ENCODE results near the gene PTPN5. TPM values are rescaled to one million over a fixed set of nuclear protein-coding genes. Genes with fewer than 3 reads are reported as not detected.

The PTPN5 gene
- total RNA-seq, 1 experiment from 2014 or later, result 1.4 TPM

DNA sequence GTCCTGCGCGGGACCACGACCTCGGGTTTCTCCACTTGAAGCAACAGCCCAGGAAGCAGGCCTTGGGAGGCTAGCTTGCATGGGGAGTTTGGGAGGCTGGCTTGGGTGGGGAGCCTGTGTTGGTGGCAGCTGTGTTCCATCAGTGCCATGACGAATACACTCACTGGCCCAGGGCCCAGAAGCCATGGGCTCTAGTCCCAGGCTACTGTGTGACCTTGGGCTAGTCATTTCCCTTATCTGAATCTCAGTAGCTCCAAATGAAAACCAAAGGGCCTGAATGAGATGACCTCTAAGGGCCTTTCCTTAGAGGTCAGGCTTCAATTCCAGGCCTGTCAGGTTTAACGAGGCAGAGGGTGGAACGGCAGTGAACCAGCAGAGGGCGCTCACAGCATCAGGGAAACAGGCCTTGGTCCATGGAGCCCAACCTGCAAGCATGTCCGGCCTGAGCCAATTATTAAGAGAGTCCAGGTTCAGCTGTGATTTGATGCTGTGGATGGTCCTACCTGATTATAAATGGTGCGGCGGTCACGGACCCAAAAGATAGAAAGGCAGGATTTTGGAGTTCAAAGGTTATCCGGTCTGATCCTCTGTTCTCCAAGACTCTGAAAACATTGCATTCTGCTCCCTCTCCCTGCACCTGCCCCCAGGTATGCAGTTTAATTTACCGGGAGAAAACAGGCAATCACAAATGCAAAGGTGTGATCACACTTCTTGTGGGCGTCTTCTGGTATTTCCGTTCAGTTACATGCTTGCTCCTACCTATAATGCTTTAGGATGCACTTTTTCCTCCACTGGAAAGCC is 15.9 kb downstream of the PTPN5 start:
- no peak overlapping the region for H4K5ac ChIP-seq (ENCODE audit: insufficient read length, low read depth, low read length)
- H3K79me2 ChIP-seq (ENCODE audit: insufficient read depth, low read length), result no peaks in the 10 kb centered on the region
- Mint-ChIP-seq H3K27ac (peak overlapping the region in 1 of 3 experiments; percentile 24; a peak in 2 of 7 replicates), H3K36me3 (ENCODE audit: insufficient read depth in 1 of 3, low read depth in 3 of 3) (no peaks in the 10 kb centered on the region), H3K4me1 (peaks cover 40 to 47% of the 10 kb centered on the region in 2 experiments), H3K9me3 (no peaks in the 10 kb centered on the region; a peak in 1 of 5 replicates), H3K27me3 (ENCODE audit: low read depth) (peaks cover 12% of the 10 kb centered on the region), H3K4me3 (no peak overlapping the region)
- DNase-seq, result peak; percentile 82
- no peak overlapping the region for H3T11ph ChIP-seq (ENCODE audit: low read length)
- no peak overlapping the region for H2BK20ac ChIP-seq (ENCODE audit: low read depth, low read length, poor library complexity, severe bottlenecking)
- H2AK5ac ChIP-seq (ENCODE audit: insufficient read length, low read length), result no peak overlapping the region
- H3K4me2 ChIP-seq (ENCODE audit: insufficient read depth, insufficient read length, low read length), result no peak overlapping the region
- no peaks in the 10 kb centered on the region for H3K27me3 ChIP-seq (ENCODE audit: insufficient read depth, low read length)
- no peaks in the 10 kb centered on the region for H3K9me3 ChIP-seq (ENCODE audit: control insufficient read depth, low read depth, low read length)
- no peak overlapping the region for H3K14ac ChIP-seq (ENCODE audit: insufficient read depth, low read length)
- H2BK12ac ChIP-seq (ENCODE audit: insufficient read length, low read depth, low read length), result no peak overlapping the region
- no peak overlapping the region for H3K27ac ChIP-seq (ENCODE audit: insufficient read length, low read depth, low read length)
- peaks cover 2% of the 10 kb centered on the region for H4K20me1 ChIP-seq (ENCODE audit: control insufficient read depth, insufficient read depth, insufficient read length)
- H2BK5ac ChIP-seq (ENCODE audit: insufficient read length, low read length), result no peak overlapping the region
- H4K8ac ChIP-seq (replicated peaks; ENCODE audit: insufficient read length, low read depth, low read length), result no peak overlapping the region
- peaks cover 5% of the 10 kb centered on the region; the same call in 1 of the 2 replicates for H3K4me1 ChIP-seq (ENCODE audit: insufficient read depth, low read length)
- no peak overlapping the region for H3K9ac ChIP-seq (ENCODE audit: extremely low read depth, insufficient read length, low read length)
- H3K56ac ChIP-seq (ENCODE audit: insufficient read length, low read depth, low read length), result no peak overlapping the region
- WGBS (ENCODE audit: extremely low coverage, insufficient read length, low lambda C conversion rate), result no CpG with 5 or more reads among the region's 16 CpGs
- no peak overlapping the region for H2BK15ac ChIP-seq (ENCODE audit: low read depth, low read length)
- no peak overlapping the region for H3K4ac ChIP-seq (ENCODE audit: low read depth, low read length)
- H4K91ac ChIP-seq (ENCODE audit: insufficient read length, low read depth, low read length), result no peak overlapping the region
- no peaks in the 10 kb centered on the region for H3K23me2 ChIP-seq (ENCODE audit: insufficient read length, low read depth, low read length, poor library complexity, severe bottlenecking)
- H2BK120ac ChIP-seq (ENCODE audit: low read depth, low read length, poor library complexity, severe bottlenecking), result no peak overlapping the region
- H3K79me1 ChIP-seq (ENCODE audit: insufficient read depth, low read depth, low read length, poor library complexity, severe bottlenecking), result no peaks in the 10 kb centered on the region
- H2AFZ ChIP-seq (ENCODE audit: low read length), result no peak overlapping the region
- TF ChIP-seq, protein P1, sequence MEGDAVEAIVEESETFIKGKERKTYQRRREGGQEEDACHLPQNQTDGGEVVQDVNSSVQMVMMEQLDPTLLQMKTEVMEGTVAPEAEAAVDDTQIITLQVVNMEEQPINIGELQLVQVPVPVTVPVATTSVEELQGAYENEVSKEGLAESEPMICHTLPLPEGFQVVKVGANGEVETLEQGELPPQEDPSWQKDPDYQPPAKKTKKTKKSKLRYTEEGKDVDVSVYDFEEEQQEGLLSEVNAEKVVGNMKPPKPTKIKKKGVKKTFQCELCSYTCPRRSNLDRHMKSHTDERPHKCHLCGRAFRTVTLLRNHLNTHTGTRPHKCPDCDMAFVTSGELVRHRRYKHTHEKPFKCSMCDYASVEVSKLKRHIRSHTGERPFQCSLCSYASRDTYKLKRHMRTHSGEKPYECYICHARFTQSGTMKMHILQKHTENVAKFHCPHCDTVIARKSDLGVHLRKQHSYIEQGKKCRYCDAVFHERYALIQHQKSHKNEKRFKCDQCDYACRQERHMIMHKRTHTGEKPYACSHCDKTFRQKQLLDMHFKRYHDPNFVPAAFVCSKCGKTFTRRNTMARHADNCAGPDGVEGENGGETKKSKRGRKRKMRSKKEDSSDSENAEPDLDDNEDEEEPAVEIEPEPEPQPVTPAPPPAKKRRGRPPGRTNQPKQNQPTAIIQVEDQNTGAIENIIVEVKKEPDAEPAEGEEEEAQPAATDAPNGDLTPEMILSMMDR (conservative IDR thresholded peaks at IDR 0.05), result peak; percentile 91
- H3K18ac ChIP-seq (ENCODE audit: insufficient read length, low read depth, low read length), result no peak overlapping the region
- H3K23ac ChIP-seq (ENCODE audit: insufficient read length, low read depth, low read length), result no peak overlapping the region

Measured in H9 (cell line).